Activated naive CD8-positive, alpha-beta T cell treated with anti-CD3 and anti-CD28 coated beads, Interleukin-2, amount 50 U/mL, for 24 hours (primary cell): ENCODE measurements around the gene GPR152.

Source experiments
- ATAC-seq: fragments of 150-1000 bp; cut with Tn5 transposase; one replicate; pipeline ENCODE4 v1.10.0; 2021
- DNase-seq: peaks from one replicate; pipeline ENCODE4 v3.0.0; 2021
- H3K27ac Mint-ChIP-seq: one replicate; pipeline ENCODE4 v1.8.0; 2021; ENCODE audit warnings: mild to moderate bottlenecking, mixed read lengths
- H3K27me3 Mint-ChIP-seq: one replicate; pipeline ENCODE4 v1.8.0; 2021; ENCODE audit warnings: mixed read lengths
- H3K36me3 Mint-ChIP-seq: one replicate; pipeline ENCODE4 v1.8.0; 2021; ENCODE audit warnings: low read depth, mixed read lengths
- H3K4me1 Mint-ChIP-seq: one replicate; pipeline ENCODE4 v1.8.0; 2021; ENCODE audit warnings: mixed read lengths
- H3K4me3 Mint-ChIP-seq: one replicate; pipeline ENCODE4 v1.8.0; 2021; ENCODE audit warnings: mild to moderate bottlenecking, moderate library complexity, mixed read lengths
- H3K9me3 Mint-ChIP-seq: one replicate; pipeline ENCODE4 v1.8.0; 2021; ENCODE audit warnings: mixed read lengths

Gene GPR152

GRCh38 chr11:67442504-67443404, 9.8 kb downstream of the GPR152 start:
- Mint-ChIP-seq H3K27ac (peak overlapping the region; percentile 60), H3K4me1 (peaks cover 69% of the 10 kb centered on the region), H3K9me3 (no peaks in the 10 kb centered on the region), H3K36me3 (peaks cover 10% of the 10 kb centered on the region), H3K4me3 (peak overlapping the region; percentile 36), H3K27me3 (no peaks in the 10 kb centered on the region)
- DNase-seq (no peak), ATAC-seq (no peak)

GRCh38 chr11:67441731-67442351, 10.7 kb downstream of the GPR152 start:
- Mint-ChIP-seq H3K9me3 (no peaks in the 10 kb centered on the region), H3K36me3 (peaks cover 12% of the 10 kb centered on the region), H3K27me3 (no peaks in the 10 kb centered on the region), H3K27ac (no peak overlapping the region), H3K4me1 (peaks cover 65% of the 10 kb centered on the region), H3K4me3 (peak overlapping the region; percentile 36)
- DNase-seq (no peak), ATAC-seq (no peak)

GRCh38 chr11:67441098-67441563, 11.4 kb downstream of the GPR152 start:
- no peaks in the 10 kb centered on the region for H3K9me3 Mint-ChIP-seq
- no peak for DNase-seq
- H3K4me3 Mint-ChIP-seq, result no peak overlapping the region
- no peaks in the 10 kb centered on the region for H3K27me3 Mint-ChIP-seq
- no peak for ATAC-seq
- peaks cover 18% of the 10 kb centered on the region for H3K36me3 Mint-ChIP-seq
- peak overlapping the region; percentile 56 for H3K27ac Mint-ChIP-seq
- H3K4me1 Mint-ChIP-seq, result peaks cover 67% of the 10 kb centered on the region

GRCh38 chr11:67440229-67441097, 12.1 kb downstream of the GPR152 start:
- H3K27ac Mint-ChIP-seq, result peak overlapping the region; percentile 83

GRCh38 chr11:67439321-67440228, 13.0 kb downstream of the GPR152 start:
- H3K27ac Mint-ChIP-seq, result peak overlapping the region; percentile 85
- no peaks in the 10 kb centered on the region for H3K27me3 Mint-ChIP-seq
- H3K36me3 Mint-ChIP-seq, result peaks cover 25% of the 10 kb centered on the region
- DNase-seq (no peak), ATAC-seq (no peak)
- peak overlapping the region; percentile 94 for H3K4me3 Mint-ChIP-seq
- no peaks in the 10 kb centered on the region for H3K9me3 Mint-ChIP-seq
- H3K4me1 Mint-ChIP-seq, result peaks cover 62% of the 10 kb centered on the region

More at GRCh38 chr11:67440229-67441097, 12.1 kb downstream of the GPR152 start:
- Mint-ChIP-seq H3K36me3 (peaks cover 21% of the 10 kb centered on the region), H3K27me3 (no peaks in the 10 kb centered on the region), H3K9me3 (no peaks in the 10 kb centered on the region), H3K4me3 (peak overlapping the region; percentile 94), H3K4me1 (peaks cover 65% of the 10 kb centered on the region)
- DNase-seq, result no peak
- ATAC-seq, result no peak

GRCh38 chr11:67438158-67438902, 14.2 kb downstream of the GPR152 start:
- Mint-ChIP-seq H3K27me3 (no peaks in the 10 kb centered on the region), H3K4me1 (peaks cover 63% of the 10 kb centered on the region), H3K4me3 (peak overlapping the region; percentile 94), H3K9me3 (no peaks in the 10 kb centered on the region), H3K27ac (peak overlapping the region; percentile 89), H3K36me3 (peaks cover 27% of the 10 kb centered on the region)
- ATAC-seq (peak; percentile 48), DNase-seq (peak; percentile 85)

- peak overlapping the region; percentile 94 for H3K4me3 Mint-ChIP-seq
- H3K27me3 Mint-ChIP-seq, result no peaks in the 10 kb centered on the region
- peaks cover 66% of the 10 kb centered on the region for H3K4me1 Mint-ChIP-seq
- no peaks in the 10 kb centered on the region for H3K9me3 Mint-ChIP-seq
- DNase-seq, result no peak
- H3K27ac Mint-ChIP-seq, result peak overlapping the region; percentile 89
- H3K36me3 Mint-ChIP-seq, result peaks cover 27% of the 10 kb centered on the region
- no peak for ATAC-seq
These were observed 14.7 kb downstream of the GPR152 start for GRCh38 chr11:67437809-67438157.

GRCh38 chr11:67437082-67437808, 15.3 kb downstream of the GPR152 start, which contains the start of gene PTPRCAP:
Gene PTPRCAP (minus strand): TSS chr11:67437682. CDS start chr11:67437619, 63 bp downstream.
- Mint-ChIP-seq H3K27ac (peak within 1 kb of the TSS; percentile 91), H3K9me3 (no peaks in the 10 kb centered on the region), H3K4me1 (peaks cover 68% of the 10 kb centered on the region), H3K36me3 (peaks cover 27% of the 10 kb centered on the region), H3K27me3 (no peaks in the 10 kb centered on the region), H3K4me3 (peak within 1 kb of the TSS; percentile 94)
- ATAC-seq (peak; percentile 13), DNase-seq (peak; percentile 77)

GRCh38 chr11:67436459-67437081, 16.0 kb downstream of the GPR152 start:
- Mint-ChIP-seq H3K27me3 (no peaks in the 10 kb centered on the region), H3K9me3 (no peaks in the 10 kb centered on the region), H3K4me1 (peaks cover 71% of the 10 kb centered on the region), H3K27ac (peak overlapping the region; percentile 91), H3K36me3 (peaks cover 33% of the 10 kb centered on the region), H3K4me3 (peak overlapping the region; percentile 94)
- peak; percentile 43 for ATAC-seq
- peak; percentile 87 for DNase-seq

GRCh38 chr11:67435727-67436458, 16.6 kb downstream of the GPR152 start:
- H3K4me3 Mint-ChIP-seq, result peak overlapping the region; percentile 94
- H3K9me3 Mint-ChIP-seq, result no peaks in the 10 kb centered on the region
- H3K27me3 Mint-ChIP-seq, result no peaks in the 10 kb centered on the region
- H3K36me3 Mint-ChIP-seq, result peaks cover 34% of the 10 kb centered on the region
- ATAC-seq, result peak; percentile 3
- peaks cover 66% of the 10 kb centered on the region for H3K4me1 Mint-ChIP-seq
- no peak for DNase-seq
- peak overlapping the region; percentile 91 for H3K27ac Mint-ChIP-seq

- DNase-seq (peak; percentile 69), ATAC-seq (peak; percentile 2)
- Mint-ChIP-seq H3K9me3 (no peaks in the 10 kb centered on the region), H3K4me1 (peaks cover 63% of the 10 kb centered on the region), H3K36me3 (peaks cover 35% of the 10 kb centered on the region), H3K27me3 (no peaks in the 10 kb centered on the region), H3K4me3 (peak overlapping the region; percentile 94), H3K27ac (peak overlapping the region; percentile 91)
These were observed 17.4 kb downstream of the GPR152 start for GRCh38 chr11:67435031-67435726.
